MM.1S (cell line): ENCODE results near the gene PHAX.

Experiments used
- EZH2 ChIP-seq: fragments of 300-600 bp; sonication (generic); optimal IDR thresholded peaks from 2 replicates; pipeline ENCODE3; 2017; ENCODE audit warnings: low read depth, mild to moderate bottlenecking, antibody characterized with exemption, low read length, mixed read lengths
- TF ChIP-seq, protein P1 (sequence below): fragments of 300-600 bp; sonication (generic); IDR thresholded peaks from 2 replicates; pipeline ENCODE4 v1.5.1; 2016; ENCODE audit warnings: antibody characterized with exemption, low read length, mixed read lengths

DNA sequence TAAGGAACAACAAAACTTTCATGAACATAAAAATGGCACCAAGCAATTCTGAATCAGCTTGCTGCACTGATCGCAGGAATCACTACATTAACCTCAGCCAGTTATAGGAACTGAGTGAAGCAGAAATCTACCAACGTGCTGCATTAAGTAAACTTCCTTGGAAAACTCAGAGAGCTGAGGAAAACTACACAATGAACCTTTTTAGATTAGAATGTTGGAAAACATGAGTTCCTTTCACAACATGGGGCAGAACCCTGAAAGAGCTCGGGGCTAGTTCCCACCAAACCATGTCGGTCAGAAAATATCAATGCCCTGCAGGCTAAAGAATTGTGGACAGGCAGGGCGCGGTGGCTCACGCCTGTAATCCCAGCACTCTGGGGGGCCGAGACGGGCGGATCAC lies 25.1 kb upstream of the PHAX start:
- TF ChIP-seq, protein P1, sequence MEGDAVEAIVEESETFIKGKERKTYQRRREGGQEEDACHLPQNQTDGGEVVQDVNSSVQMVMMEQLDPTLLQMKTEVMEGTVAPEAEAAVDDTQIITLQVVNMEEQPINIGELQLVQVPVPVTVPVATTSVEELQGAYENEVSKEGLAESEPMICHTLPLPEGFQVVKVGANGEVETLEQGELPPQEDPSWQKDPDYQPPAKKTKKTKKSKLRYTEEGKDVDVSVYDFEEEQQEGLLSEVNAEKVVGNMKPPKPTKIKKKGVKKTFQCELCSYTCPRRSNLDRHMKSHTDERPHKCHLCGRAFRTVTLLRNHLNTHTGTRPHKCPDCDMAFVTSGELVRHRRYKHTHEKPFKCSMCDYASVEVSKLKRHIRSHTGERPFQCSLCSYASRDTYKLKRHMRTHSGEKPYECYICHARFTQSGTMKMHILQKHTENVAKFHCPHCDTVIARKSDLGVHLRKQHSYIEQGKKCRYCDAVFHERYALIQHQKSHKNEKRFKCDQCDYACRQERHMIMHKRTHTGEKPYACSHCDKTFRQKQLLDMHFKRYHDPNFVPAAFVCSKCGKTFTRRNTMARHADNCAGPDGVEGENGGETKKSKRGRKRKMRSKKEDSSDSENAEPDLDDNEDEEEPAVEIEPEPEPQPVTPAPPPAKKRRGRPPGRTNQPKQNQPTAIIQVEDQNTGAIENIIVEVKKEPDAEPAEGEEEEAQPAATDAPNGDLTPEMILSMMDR, result no peak
- TF ChIP-seq EZH2, result no peak
